GM20000 (cell line): Measurements from ENCODE around the gene MRAS.

Experiments used
- DNase-seq: peaks from one replicate; pipeline ENCODE4 v3.0.0; 2012; ENCODE audit warnings: low spot score
- TF ChIP-seq, protein P1 (sequence below): IDR thresholded peaks from 2 replicates; pipeline ENCODE4 v1.5.1; 2012; ENCODE audit warnings: mild to moderate bottlenecking, control low read depth; ENCODE audit errors: extremely low read depth, missing control alignments

Gene MRAS

DNA sequence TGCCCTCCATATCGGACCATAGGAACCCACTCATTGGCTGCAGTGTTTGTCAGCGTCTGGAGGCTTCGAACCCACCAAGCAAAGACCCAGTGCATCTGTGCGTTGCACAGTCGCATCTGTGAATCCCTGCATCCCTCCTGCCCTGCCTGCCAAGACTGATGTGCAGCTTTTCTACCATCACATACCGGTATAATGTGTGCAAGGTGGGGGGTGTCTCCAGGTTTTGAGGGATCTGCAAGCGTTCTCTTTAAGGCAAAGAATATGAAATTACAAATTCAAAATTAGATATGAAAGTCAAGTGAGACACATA lies 18.4 kb upstream of the MRAS start:
- no peak for DNase-seq
- TF ChIP-seq, protein P1, sequence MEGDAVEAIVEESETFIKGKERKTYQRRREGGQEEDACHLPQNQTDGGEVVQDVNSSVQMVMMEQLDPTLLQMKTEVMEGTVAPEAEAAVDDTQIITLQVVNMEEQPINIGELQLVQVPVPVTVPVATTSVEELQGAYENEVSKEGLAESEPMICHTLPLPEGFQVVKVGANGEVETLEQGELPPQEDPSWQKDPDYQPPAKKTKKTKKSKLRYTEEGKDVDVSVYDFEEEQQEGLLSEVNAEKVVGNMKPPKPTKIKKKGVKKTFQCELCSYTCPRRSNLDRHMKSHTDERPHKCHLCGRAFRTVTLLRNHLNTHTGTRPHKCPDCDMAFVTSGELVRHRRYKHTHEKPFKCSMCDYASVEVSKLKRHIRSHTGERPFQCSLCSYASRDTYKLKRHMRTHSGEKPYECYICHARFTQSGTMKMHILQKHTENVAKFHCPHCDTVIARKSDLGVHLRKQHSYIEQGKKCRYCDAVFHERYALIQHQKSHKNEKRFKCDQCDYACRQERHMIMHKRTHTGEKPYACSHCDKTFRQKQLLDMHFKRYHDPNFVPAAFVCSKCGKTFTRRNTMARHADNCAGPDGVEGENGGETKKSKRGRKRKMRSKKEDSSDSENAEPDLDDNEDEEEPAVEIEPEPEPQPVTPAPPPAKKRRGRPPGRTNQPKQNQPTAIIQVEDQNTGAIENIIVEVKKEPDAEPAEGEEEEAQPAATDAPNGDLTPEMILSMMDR: no peak

GRCh38 chr3:138331143-138331894 lies 17.1 kb upstream of the MRAS start:
- no peak for DNase-seq
- TF ChIP-seq, protein P1: no peak

- TF ChIP-seq, protein P1: no peak
- peak; percentile 51 for DNase-seq
Measured at GRCh38 chr3:138332472-138333073, 15.8 kb upstream of the MRAS start.

GRCh38 chr3:138334608-138335007 lies 13.8 kb upstream of the MRAS start:
- no peak for DNase-seq
- TF ChIP-seq, protein P1: no peak

GRCh38 chr3:138336454-138336999 lies 11.9 kb upstream of the MRAS start:
- TF ChIP-seq, protein P1: no peak
- no peak for DNase-seq

DNA sequence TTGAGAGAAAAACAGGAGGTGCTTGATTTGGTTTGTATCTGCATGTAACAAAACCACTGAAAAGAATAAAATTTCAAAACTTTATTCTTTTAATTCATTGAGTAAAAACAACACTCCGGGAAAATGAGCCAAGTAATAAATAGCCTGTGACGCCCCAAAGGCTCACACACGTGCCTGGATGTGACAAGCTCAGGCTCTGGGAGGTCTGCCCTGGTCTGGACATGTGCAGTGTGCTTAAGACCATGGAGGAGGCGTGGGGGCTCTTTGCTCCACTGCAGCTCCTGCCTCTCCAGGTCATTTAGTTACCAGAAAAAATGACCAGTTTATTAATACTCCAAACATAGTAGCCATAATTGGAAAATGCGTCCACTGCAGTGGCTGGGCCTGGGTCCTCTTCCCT lies 10.1 kb upstream of the MRAS start:
- TF ChIP-seq, protein P1: no peak
- DNase-seq: no peak

DNA sequence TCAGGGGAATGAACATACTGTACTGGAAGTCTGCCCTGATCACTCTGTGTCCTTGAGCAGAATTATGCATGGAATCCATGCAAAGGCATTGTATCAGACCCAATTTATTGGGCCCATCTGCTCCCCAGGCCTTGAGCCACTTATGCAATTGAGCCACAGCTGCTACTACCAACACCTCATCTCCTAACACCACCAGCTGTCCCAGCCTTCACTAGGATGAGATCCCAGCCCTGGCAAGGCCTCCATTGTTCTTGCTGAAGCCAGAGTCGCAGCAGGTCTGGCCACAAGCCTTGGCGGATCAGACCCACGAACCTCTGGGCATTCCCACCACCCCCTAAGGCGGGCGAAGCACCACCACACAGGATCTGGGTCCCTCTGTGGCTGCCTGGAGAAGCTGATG lies 9.6 kb upstream of the MRAS start:
- no peak for DNase-seq
- TF ChIP-seq, protein P1: no peak
